ENCODE data around the gene MEIKIN.
"Not testable (repeated sequence)": the region's sequence is repeated elsewhere in the genome, so short reads cannot be mapped to it uniquely, and the experiment has no call there.

Gene MEIKIN

GRCh38 chr5:131899686-131900085 is 45.8 kb downstream of the MEIKIN start:
- no peaks in the 10 kb centered on the region for H3K9me3 ChIP-seq (ENCODE audit: insufficient read depth, low read length)
- H3K36me3 ChIP-seq (ENCODE audit: insufficient read depth, insufficient read length, low read length), result no peaks in the 10 kb centered on the region
- no peak for TF ChIP-seq ZNF274 (IDR thresholded peaks at IDR 0.05; ENCODE audit: low read depth, low read length)
- TF ChIP-seq YY1 (IDR thresholded peaks at IDR 0.05; ENCODE audit: insufficient read depth, insufficient read length), result no peak
- TF ChIP-seq SUZ12 (IDR thresholded peaks at IDR 0.05; ENCODE audit: extremely low read depth, insufficient read depth, insufficient read length), result no peak
- H3K4me3 ChIP-seq (ENCODE audit: insufficient read length, low read depth), result no peak overlapping the region
- no peaks in the 10 kb centered on the region for H3K4me1 ChIP-seq (ENCODE audit: insufficient read depth, insufficient read length)
- no peak overlapping the region for H3K9ac ChIP-seq (ENCODE audit: insufficient read length, low read depth)
- H3K27me3 ChIP-seq (ENCODE audit: insufficient read depth, insufficient read length), result no peaks in the 10 kb centered on the region
- no peak for DNase-seq (ENCODE audit: low read depth, low spot score)

GRCh38 chr5:131883984-131884383 is 61.5 kb downstream of the MEIKIN start:
- Histone ChIP-seq H3K4me1 (ENCODE audit: insufficient read depth, insufficient read length) (no peaks in the 10 kb centered on the region), H3K9me3 (ENCODE audit: insufficient read depth, low read length) (no peaks in the 10 kb centered on the region), H3K36me3 (ENCODE audit: insufficient read depth, insufficient read length, low read length) (no peaks in the 10 kb centered on the region), H3K4me3 (ENCODE audit: insufficient read length, low read depth) (no peak overlapping the region), H3K9ac (ENCODE audit: insufficient read length, low read depth) (no peak overlapping the region), H3K27me3 (ENCODE audit: insufficient read depth, insufficient read length) (no peaks in the 10 kb centered on the region)
- DNase-seq (ENCODE audit: low read depth, low spot score), result no peak
- TF ChIP-seq SUZ12 (IDR thresholded peaks at IDR 0.05; ENCODE audit: extremely low read depth, insufficient read depth, insufficient read length) (no peak), YY1 (IDR thresholded peaks at IDR 0.05; ENCODE audit: insufficient read depth, insufficient read length) (no peak), ZNF274 (IDR thresholded peaks at IDR 0.05; ENCODE audit: low read depth, low read length) (no peak)

DNA sequence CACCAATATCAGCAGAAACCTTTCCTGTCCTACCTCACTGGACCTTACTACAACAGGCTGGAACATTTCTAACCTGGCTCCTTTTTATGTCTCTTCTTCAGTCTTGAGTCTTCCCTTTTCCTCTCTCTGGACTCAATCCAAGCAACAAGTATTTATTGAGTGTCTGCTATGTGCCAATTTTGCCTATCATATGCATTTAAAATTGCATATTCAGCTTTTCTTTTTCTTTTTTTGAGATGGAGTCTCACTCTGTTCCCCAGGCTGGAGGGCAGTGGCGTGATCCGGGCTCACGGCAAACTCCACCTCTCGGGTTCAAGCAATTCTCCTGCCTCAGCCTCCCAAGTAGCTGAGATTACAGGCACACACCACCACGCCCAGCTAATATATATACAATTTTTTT is 65.8 kb downstream of the MEIKIN start:
- H3K4me1 ChIP-seq (ENCODE audit: insufficient read depth, insufficient read length), result no peaks in the 10 kb centered on the region
- no peak for TF ChIP-seq ZNF274 (IDR thresholded peaks at IDR 0.05; ENCODE audit: low read depth, low read length)
- no peak for TF ChIP-seq YY1 (IDR thresholded peaks at IDR 0.05; ENCODE audit: insufficient read depth, insufficient read length)
- TF ChIP-seq SUZ12 (IDR thresholded peaks at IDR 0.05; ENCODE audit: extremely low read depth, insufficient read depth, insufficient read length), result no peak
- no peak overlapping the region for H3K4me3 ChIP-seq (ENCODE audit: insufficient read length, low read depth)
- H3K9ac ChIP-seq (ENCODE audit: insufficient read length, low read depth), result no peak overlapping the region
- DNase-seq (ENCODE audit: low read depth, low spot score), result no peak
- H3K27me3 ChIP-seq (ENCODE audit: insufficient read depth, insufficient read length), result no peaks in the 10 kb centered on the region
- no peaks in the 10 kb centered on the region for H3K9me3 ChIP-seq (ENCODE audit: insufficient read depth, low read length)
- H3K36me3 ChIP-seq (ENCODE audit: insufficient read depth, insufficient read length, low read length), result no peaks in the 10 kb centered on the region

- TF ChIP-seq ZNF274 (IDR thresholded peaks at IDR 0.05; ENCODE audit: low read depth, low read length) (no peak), SUZ12 (IDR thresholded peaks at IDR 0.05; ENCODE audit: extremely low read depth, insufficient read depth, insufficient read length) (no peak), YY1 (IDR thresholded peaks at IDR 0.05; ENCODE audit: insufficient read depth, insufficient read length) (no peak)
- Histone ChIP-seq H3K9ac (ENCODE audit: insufficient read length, low read depth) (no peak overlapping the region), H3K27me3 (ENCODE audit: insufficient read depth, insufficient read length) (no peaks in the 10 kb centered on the region), H3K36me3 (ENCODE audit: insufficient read depth, insufficient read length, low read length) (no peaks in the 10 kb centered on the region), H3K9me3 (ENCODE audit: insufficient read depth, low read length) (no peaks in the 10 kb centered on the region), H3K4me3 (ENCODE audit: insufficient read length, low read depth) (no peak overlapping the region), H3K4me1 (ENCODE audit: insufficient read depth, insufficient read length) (no peaks in the 10 kb centered on the region)
- no peak for DNase-seq (ENCODE audit: low read depth, low spot score)
These were observed 67.6 kb downstream of the MEIKIN start for GRCh38 chr5:131877873-131878272.

DNA sequence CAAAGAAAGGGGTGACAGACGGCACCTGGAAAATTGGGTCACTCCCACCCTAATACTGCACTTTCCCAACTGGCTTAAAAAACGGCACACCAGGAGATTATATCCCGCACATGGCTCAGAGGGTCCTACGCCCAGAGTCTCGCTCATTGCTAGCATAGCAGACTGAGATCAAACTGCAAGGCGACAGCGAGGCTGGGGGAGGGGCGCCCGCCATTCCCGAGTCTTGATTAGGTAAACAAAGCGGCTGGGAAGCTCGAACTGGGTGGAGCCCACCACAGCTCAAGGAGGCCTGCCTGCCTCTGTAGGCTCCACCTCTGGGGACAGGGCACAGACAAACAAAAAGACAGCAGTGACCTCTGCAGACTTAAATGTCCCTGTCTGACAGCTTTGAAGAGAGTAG is 74.2 kb downstream of the MEIKIN start:
- not testable (repeated sequence) for H3K4me3 ChIP-seq (ENCODE audit: insufficient read length, low read depth); H3K27me3 ChIP-seq (ENCODE audit: insufficient read depth, insufficient read length)

GRCh38 chr5:131867524-131867923 is 77.9 kb downstream of the MEIKIN start:
- Histone ChIP-seq H3K4me1 (ENCODE audit: insufficient read depth, insufficient read length) (no peaks in the 10 kb centered on the region), H3K36me3 (ENCODE audit: insufficient read depth, insufficient read length, low read length) (no peaks in the 10 kb centered on the region), H3K9me3 (ENCODE audit: insufficient read depth, low read length) (peaks cover 21% of the 10 kb centered on the region; the same call in 1 of the 2 replicates), H3K9ac (ENCODE audit: insufficient read length, low read depth) (no peak overlapping the region), H3K27me3 (ENCODE audit: insufficient read depth, insufficient read length) (no peaks in the 10 kb centered on the region), H3K4me3 (ENCODE audit: insufficient read length, low read depth) (no peak overlapping the region)
- DNase-seq (ENCODE audit: low read depth, low spot score), result no peak
- TF ChIP-seq ZNF274 (IDR thresholded peaks at IDR 0.05; ENCODE audit: low read depth, low read length) (no peak), SUZ12 (IDR thresholded peaks at IDR 0.05; ENCODE audit: extremely low read depth, insufficient read depth, insufficient read length) (no peak), YY1 (IDR thresholded peaks at IDR 0.05; ENCODE audit: insufficient read depth, insufficient read length) (no peak)

More for the DNA sequence above, 74.2 kb downstream of the MEIKIN start:
- not testable (repeated sequence) for DNase-seq (ENCODE audit: low read depth, low spot score); H3K4me1 ChIP-seq (ENCODE audit: insufficient read depth, insufficient read length); H3K36me3 ChIP-seq (ENCODE audit: insufficient read depth, insufficient read length, low read length); H3K9ac ChIP-seq (ENCODE audit: insufficient read length, low read depth)
- H3K9me3 ChIP-seq (ENCODE audit: insufficient read depth, low read length), result peaks cover 13% of the 10 kb centered on the region; the same call in 1 of the 2 replicates

- Histone ChIP-seq H3K9me3 (ENCODE audit: insufficient read depth, low read length) (peaks cover 12% of the 10 kb centered on the region; the same call in 1 of the 2 replicates), H3K4me3 (ENCODE audit: insufficient read length, low read depth) (no peak overlapping the region), H3K4me1 (ENCODE audit: insufficient read depth, insufficient read length) (no peaks in the 10 kb centered on the region), H3K9ac (ENCODE audit: insufficient read length, low read depth) (no peak overlapping the region), H3K27me3 (ENCODE audit: insufficient read depth, insufficient read length) (no peaks in the 10 kb centered on the region), H3K36me3 (ENCODE audit: insufficient read depth, insufficient read length, low read length) (no peaks in the 10 kb centered on the region)
- TF ChIP-seq ZNF274 (IDR thresholded peaks at IDR 0.05; ENCODE audit: low read depth, low read length) (no peak), SUZ12 (IDR thresholded peaks at IDR 0.05; ENCODE audit: extremely low read depth, insufficient read depth, insufficient read length) (no peak), YY1 (IDR thresholded peaks at IDR 0.05; ENCODE audit: insufficient read depth, insufficient read length) (no peak)
- no peak for DNase-seq (ENCODE audit: low read depth, low spot score)
These were observed 81.8 kb downstream of the MEIKIN start for GRCh38 chr5:131863700-131864099.

GRCh38 chr5:131857388-131857787 is 88.1 kb downstream of the MEIKIN start:
- no peak for TF ChIP-seq YY1 (IDR thresholded peaks at IDR 0.05; ENCODE audit: insufficient read depth, insufficient read length)
- TF ChIP-seq ZNF274 (IDR thresholded peaks at IDR 0.05; ENCODE audit: low read depth, low read length), result no peak
- no peak for TF ChIP-seq SUZ12 (IDR thresholded peaks at IDR 0.05; ENCODE audit: extremely low read depth, insufficient read depth, insufficient read length)
- no peaks in the 10 kb centered on the region for H3K36me3 ChIP-seq (ENCODE audit: insufficient read depth, insufficient read length, low read length)
- no peaks in the 10 kb centered on the region for H3K9me3 ChIP-seq (ENCODE audit: insufficient read depth, low read length)
- H3K9ac ChIP-seq (ENCODE audit: insufficient read length, low read depth), result no peak overlapping the region
- H3K4me3 ChIP-seq (ENCODE audit: insufficient read length, low read depth), result no peak overlapping the region
- no peaks in the 10 kb centered on the region for H3K4me1 ChIP-seq (ENCODE audit: insufficient read depth, insufficient read length)
- no peaks in the 10 kb centered on the region for H3K27me3 ChIP-seq (ENCODE audit: insufficient read depth, insufficient read length)
- DNase-seq (ENCODE audit: low read depth, low spot score), result no peak

All from NT2/D1 (cell line).